ENCODE data around the gene FLACC1. TPM values are rescaled to one million over a fixed set of nuclear protein-coding genes. Genes with fewer than 3 reads are reported as not detected.

The FLACC1 gene
- total RNA-seq, 1 donor from 2014 or later, result 2.4 TPM

DNA sequence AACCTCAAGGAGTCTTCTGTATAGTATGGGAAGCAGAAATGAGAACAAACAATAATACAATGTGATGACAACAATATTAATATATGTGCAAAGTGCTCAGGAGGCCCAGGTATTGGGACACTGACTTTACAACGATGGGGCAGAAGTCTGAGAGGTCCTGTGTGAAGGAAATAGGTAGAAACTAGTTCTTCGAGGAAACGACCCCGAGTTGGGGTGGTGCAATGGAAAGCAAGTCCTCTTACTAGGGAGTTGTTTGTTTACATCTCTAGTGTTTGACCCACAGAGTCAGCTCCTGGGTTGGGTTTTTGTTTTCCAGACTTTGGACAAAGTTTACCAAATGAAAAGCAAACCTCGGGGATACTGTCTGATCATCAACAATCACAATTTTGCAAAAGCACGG lies 80.6 kb downstream of the FLACC1 start:
- DNase-seq (ENCODE audit: low read depth), result no peak

DNA sequence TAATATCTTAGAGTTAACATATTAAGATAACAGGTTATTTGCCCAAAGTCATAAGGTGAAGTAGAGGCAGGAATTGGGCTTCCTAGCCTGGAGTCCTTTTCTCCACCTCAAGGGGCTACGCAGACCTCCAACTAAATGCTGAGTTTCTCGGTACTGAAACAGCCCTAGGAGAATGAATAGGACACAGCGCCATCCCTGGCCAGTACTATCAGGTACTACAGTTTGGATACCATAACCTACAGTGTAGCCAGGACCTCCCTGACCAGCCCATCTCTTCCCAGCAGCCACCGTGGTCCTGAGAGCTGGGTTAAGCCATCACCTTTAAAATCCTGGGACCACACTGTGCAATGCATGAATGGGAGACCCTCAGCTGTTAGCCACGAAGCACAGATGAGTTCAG lies 81.2 kb downstream of the FLACC1 start:
- no peak for DNase-seq (ENCODE audit: low read depth)

- DNase-seq (ENCODE audit: low read depth), result no peak
These were observed 82.1 kb downstream of the FLACC1 start for GRCh38 chr2:201275069-201275468.

DNA sequence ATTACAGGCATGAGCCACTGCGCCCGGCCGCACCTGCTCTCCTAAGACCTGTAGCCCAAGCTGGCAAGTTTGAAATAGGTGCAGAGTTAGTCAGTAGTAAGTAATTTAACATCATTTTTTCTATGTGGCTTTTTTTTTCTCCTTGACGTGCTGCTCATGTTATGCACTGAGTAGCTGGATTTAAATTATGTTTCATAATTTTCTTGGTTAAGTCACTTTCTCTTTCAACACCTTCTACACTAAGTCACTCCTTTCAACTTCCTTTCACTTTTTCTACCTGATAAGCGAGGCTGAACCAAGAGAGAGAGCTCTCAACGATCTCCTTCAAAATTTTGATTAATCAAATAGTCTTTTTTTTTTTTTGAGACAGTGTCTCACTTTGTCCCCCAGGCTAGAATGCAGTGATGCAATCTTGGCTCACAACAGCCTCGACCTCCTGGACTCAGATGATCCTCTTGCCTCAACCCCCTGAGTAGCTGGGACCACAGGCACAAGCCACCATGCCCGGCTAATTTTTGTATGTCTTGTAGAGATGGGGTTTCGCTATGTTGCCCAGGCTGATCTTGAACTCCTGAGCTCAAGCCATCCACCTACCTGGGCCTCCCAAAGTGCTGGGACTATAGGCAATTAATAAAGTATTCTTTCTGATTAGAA lies 83.7 kb downstream of the FLACC1 start:
- DNase-seq (ENCODE audit: low read depth), result no peak

DNA sequence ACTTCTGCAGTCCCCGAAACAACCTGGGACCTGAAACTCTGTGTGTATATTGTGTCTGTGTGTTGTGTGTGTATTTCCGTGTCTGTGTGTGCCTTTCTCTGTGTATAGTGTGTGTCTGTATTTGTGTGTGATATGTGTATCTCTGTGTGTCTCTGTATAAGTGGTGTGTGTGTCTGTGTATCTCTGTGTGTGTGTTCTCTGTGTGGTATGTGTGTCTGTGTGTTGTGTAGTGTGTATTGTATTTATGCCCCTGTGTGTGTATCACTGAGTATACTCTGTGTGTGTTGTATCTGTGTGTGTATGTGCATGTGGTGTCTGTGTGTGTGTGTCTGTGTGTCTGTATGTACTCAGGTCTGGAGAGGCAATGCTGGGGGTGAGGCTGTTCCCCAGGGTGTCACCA lies 85.2 kb downstream of the FLACC1 start:
- no peak for DNase-seq (ENCODE audit: low read depth)

- no peak for DNase-seq (ENCODE audit: low read depth)
These were observed 86.7 kb downstream of the FLACC1 start for GRCh38 chr2:201270293-201271001.

DNA sequence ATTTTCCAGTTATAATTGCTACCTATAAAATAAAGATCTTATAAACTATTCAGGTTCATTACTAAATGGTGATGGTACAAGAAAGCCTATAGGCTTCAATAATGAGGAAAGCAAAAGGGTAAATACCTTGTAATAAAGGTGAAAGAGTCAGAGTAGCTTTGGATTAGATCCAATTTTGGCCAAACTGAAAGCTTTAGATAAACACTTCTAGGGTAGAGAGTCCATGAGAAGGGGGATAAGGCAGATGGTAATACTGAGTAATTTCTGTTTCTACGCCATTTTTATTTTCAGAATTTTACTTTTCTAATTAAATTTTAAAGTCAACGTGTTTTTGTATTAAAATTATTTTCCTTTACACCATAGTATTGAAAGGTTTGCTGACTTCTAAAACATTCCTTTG lies 87.4 kb downstream of the FLACC1 start:
- no peak for DNase-seq (ENCODE audit: low read depth)

DNA sequence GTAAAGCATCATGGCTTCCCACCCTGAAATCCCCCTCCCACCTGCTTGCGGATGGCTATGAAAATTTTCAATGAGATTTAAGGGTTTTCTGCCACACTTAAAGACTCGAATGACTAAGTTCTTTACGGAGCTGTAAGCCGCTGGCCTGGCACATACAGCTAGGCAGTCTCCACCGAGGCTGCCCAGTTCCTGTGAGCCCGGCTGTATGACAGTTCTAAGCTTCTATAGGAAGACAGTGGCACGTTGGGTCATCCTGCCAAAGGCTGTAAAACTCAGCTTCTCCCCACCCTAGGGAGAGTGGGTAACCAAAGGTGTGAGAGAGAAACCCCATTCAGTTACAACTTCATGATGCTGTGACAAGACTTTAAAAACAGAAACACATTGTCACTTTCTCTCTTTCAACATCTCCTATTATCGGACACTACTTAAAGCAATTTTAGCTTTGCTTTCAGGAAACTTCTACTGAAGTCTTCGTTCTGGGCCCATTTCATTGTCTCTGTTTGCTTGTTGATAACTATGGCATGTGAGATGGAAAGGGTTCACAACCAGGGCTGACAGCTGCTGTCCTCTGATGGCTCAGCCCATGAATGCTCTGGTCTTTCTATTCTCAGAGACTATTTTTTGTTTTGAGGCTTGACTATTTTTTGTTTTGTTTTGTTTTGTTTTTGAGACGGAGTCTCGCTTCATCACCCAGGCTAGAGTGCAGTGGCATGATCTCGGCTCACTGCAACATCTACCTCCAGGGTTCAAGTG lies 89.7 kb downstream of the FLACC1 start:
- DNase-seq (ENCODE audit: low read depth), result no peak

DNA sequence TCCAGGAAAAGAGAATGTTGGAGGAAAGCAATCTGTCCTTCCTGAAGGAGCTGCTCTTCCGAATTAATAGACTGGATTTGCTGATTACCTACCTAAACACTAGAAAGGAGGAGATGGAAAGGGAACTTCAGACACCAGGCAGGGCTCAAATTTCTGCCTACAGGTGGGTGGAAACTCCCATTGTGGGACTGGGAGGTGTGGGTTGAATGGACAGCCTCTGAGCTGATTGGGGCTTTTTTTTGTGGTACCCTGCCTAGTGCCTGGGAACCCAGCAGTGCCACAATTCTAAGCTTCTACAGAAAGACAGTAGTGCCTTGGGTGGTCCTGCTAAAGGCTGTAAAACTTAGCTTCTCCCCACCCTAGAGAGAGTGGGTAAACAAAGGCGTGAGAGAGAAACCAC lies 90.5 kb downstream of the FLACC1 start:
- DNase-seq (ENCODE audit: low read depth), result no peak

DNA sequence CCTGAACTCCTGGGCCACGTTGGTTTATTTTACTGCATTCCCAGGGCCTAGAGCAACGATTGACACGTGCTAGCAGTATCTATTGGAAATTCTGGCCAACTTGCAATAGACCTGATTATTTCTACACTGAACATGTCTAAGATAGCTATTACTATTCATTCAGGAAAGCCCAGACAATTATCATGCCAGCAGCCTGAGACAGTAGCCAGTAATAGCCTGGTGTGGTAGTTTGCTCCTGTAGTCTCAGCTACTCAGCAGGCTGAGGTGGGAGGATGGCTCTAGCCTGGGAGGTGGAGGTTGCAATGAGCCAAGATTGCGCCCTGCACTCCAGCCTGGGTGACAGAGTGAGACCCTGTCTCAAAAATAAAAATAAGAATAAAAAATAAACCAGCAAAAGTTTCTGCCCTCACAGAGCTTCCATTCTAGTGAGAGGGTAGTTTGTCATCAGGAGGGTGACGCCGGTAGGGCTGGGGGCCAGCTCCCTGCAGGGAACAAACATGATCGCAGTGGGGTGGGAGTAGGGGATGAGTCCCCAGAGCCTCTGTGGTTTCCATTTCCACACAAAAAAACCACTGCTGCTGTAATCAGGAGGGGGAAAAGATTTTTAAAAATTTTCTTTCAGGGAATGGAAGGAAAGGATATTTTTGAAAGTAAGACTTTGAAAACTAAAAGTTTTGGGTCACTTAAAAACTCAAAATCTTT lies 92.5 kb downstream of the FLACC1 start:
- peak; percentile 49 for DNase-seq (ENCODE audit: low read depth)

GRCh38 chr2:201263779-201264178 lies 93.4 kb downstream of the FLACC1 start:
- no peak for DNase-seq (ENCODE audit: low read depth)

- no peak for DNase-seq (ENCODE audit: low read depth)
These were observed 94.4 kb downstream of the FLACC1 start for GRCh38 chr2:201262718-201263117.

GRCh38 chr2:201261906-201262305 lies 95.2 kb downstream of the FLACC1 start:
- no peak for DNase-seq (ENCODE audit: low read depth)

DNA sequence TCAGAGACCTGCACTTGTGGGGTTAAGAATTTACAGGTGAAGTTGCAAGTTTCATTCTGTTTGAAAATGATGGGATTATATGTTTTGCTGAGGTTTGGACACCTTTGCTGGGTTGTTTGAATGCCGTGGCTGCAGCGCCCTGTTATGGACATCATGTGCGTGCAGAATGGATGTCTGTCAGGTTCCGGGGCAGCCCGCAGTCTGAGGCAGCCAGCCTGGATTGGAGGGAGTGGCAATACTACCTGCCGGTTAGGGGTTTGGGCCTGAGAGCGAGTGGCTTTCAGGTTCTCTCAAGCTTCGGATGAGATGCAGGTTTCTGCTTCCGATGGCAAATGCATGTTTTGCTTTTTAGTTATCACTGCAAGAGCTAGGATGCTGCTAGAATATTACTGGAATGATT lies 95.7 kb downstream of the FLACC1 start:
- DNase-seq (ENCODE audit: low read depth), result no peak

- no peak for DNase-seq (ENCODE audit: low read depth)
These were observed 96.8 kb downstream of the FLACC1 start, which contains the start of gene CASP8 for GRCh38 chr2:201260302-201260800. Gene CASP8, plus strand, starts transcription at chr2:201260536. Its CDS starts 5,951 bp downstream, at chr2:201266487.

GRCh38 chr2:201258666-201259615 lies 98.2 kb downstream of the FLACC1 start:
- no peak for DNase-seq (ENCODE audit: low read depth)

DNA sequence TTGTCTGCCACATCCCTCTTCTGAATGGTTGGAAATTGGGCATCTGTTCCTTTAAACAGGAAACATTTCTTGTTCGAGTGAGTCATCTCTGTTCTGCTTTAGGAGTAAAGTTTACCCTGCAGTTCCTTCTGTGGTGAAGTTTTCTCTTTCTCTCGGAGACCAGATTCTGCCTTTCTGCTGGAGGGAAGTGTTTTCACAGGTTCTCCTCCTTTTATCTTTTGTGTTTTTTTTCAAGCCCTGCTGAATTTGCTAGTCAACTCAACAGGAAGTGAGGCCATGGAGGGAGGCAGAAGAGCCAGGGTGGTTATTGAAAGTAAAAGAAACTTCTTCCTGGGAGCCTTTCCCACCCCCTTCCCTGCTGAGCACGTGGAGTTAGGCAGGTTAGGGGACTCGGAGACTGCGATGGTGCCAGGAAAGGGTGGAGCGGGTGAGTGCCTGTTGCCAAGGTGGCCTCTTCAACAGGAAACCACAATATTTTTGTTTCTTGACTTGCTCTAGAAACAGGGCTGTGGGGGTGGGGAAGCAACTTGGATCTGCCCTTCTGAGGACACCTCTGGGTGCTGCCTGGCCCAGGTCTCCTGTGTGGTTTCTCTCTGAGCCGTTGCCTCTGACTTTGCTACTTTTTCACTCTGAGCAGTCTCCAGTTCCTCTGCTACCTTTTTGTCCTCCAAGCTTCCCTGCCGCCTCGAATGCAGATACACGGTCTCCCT lies 99.0 kb downstream of the FLACC1 start:
- DNase-seq (ENCODE audit: low read depth), result peak; percentile 73

GRCh38 chr2:201257381-201257955 lies 99.7 kb downstream of the FLACC1 start:
- DNase-seq (ENCODE audit: low read depth), result no peak

GRCh38 chr2:201256082-201256481 lies 101.1 kb downstream of the FLACC1 start:
- no peak for DNase-seq (ENCODE audit: low read depth)

Measured in myocyte (in vitro differentiated cells).